GM12878 (cell line): ENCODE data around the gene ZCRB1. TPM values are rescaled to one million over a fixed set of nuclear protein-coding genes. Genes with fewer than 3 reads are reported as not detected.

ENCODE experiments used
- ATAC-seq: fragments of 200-7000 bp; cut with Tn5 transposase; 3 replicates; pipeline ENCODE4 v1.9.1; 2020; ENCODE audit warnings: mild to moderate bottlenecking, moderate library complexity
- BruUV-seq: library from RNA; stranded (reverse); fragments of 400-500 nt; replicated peaks from 2 replicates; lab custom pipeline; 2021; lab: Mats Ljungman, UMichigan
- CTCF ChIA-PET: fragments of 300-600 bp; sonication (Branson Sonifier 250); formaldehyde crosslinking; extraction: SDS; loops from one replicate; lab custom pipeline; 2021; ENCODE audit warnings: inconsistent platforms; lab: Yijun Ruan, JAX
- POLR2A ChIA-PET: fragments of 350-600 bp; formaldehyde crosslinking; extraction: SDS; loops from one replicate; lab custom pipeline; 2021; ENCODE audit warnings: inconsistent platforms; lab: Charles Lee
- RAD21 ChIA-PET: fragments of 300-600 bp; sonication (Branson Sonifier 250); formaldehyde crosslinking; loops from one replicate; lab custom pipeline; 2023; ENCODE audit warnings: antibody characterized with exemption; ENCODE audit not compliant: unreplicated experiment; lab: Charles Lee
- SMC1A ChIA-PET: fragments of 300-600 bp; sonication (Branson Sonifier 250); formaldehyde crosslinking; loops from one replicate; lab custom pipeline; 2023; ENCODE audit not compliant: unreplicated experiment, uncharacterized antibody; lab: Charles Lee
- DNase-seq: peaks from one replicate; pipeline ENCODE4 v3.0.0-alpha.2; 2011; ENCODE audit warnings: low read depth, low spot score
- FAIRE-seq: peaks from 3 replicates; lab custom pipeline; 2011; peaks lifted over from hg19 to GRCh38; lab: Jason Lieb, UNC
- H2AFZ ChIP-seq: 2 replicates; pipeline ENCODE4 v1.6.0; 2011; ENCODE audit warnings: low read depth, low read length, control low read depth; ENCODE audit not compliant: control insufficient read depth
- H3K27ac ChIP-seq: 2 replicates; pipeline ENCODE4 v1.5.1; 2011; ENCODE audit warnings: control low read depth; ENCODE audit not compliant: control insufficient read depth, insufficient read depth
- H3K27me3 ChIP-seq, 2 experiments: replicated peaks in 1 of 2; 2 replicates each; pipeline versions ENCODE4 v1.6.0 to v1.6.1; 2011; ENCODE audit warnings: low read length in 1 of 2; ENCODE audit not compliant: control insufficient read depth in 2 of 2, insufficient read depth in 2 of 2
- H3K36me3 ChIP-seq, 2 experiments: 2 replicates each; pipeline ENCODE4 v1.5.1; 2011; ENCODE audit warnings: low read length in 1 of 2; ENCODE audit not compliant: control insufficient read depth in 2 of 2, insufficient read depth in 2 of 2
- H3K4me1 ChIP-seq: 2 replicates; pipeline ENCODE4 v1.6.1; 2011; ENCODE audit warnings: mild to moderate bottlenecking, low read length, moderate library complexity, mixed read lengths; ENCODE audit not compliant: control insufficient read depth, insufficient read depth
- H3K4me2 ChIP-seq: 2 replicates; pipeline ENCODE4 v1.6.0; 2011; ENCODE audit warnings: control low read depth; ENCODE audit not compliant: control insufficient read depth, insufficient read depth
- H3K4me3 ChIP-seq: fragments of 200-600 bp; sonication (generic); 2 replicates; pipeline ENCODE4 v1.5.1; 2016
- H3K79me2 ChIP-seq: 2 replicates; pipeline ENCODE4 v1.6.0; 2011; ENCODE audit warnings: low read length; ENCODE audit not compliant: control insufficient read depth, insufficient read depth
- H3K9ac ChIP-seq: 2 replicates; pipeline ENCODE4 v1.8.0; 2011; ENCODE audit warnings: low read length, control low read depth, mixed read lengths; ENCODE audit not compliant: control insufficient read depth, insufficient read depth
- H3K9me3 ChIP-seq: replicated peaks from 3 replicates; pipeline ENCODE4 v1.5.1; 2011; ENCODE audit warnings: mild to moderate bottlenecking, low read length; ENCODE audit not compliant: control insufficient read depth, insufficient read depth
- H4K20me1 ChIP-seq: 2 replicates; pipeline ENCODE4 v1.6.0; 2011; ENCODE audit not compliant: control insufficient read depth, insufficient read depth
- CHD1 ChIP-seq: IDR thresholded peaks from 2 replicates; pipeline ENCODE4 v1.6.1; 2012; ENCODE audit warnings: low read depth, low read length, improper control_type of control experiment
- EP300 ChIP-seq, 2 experiments: fragments of 150-350 bp in 1 of 2; IDR thresholded peaks; 2 replicates each; pipeline ENCODE4 v1.6.1; 2011 to 2012; ENCODE audit warnings: low read depth in 2 of 2, low read length in 2 of 2, borderline replicate concordance in 1 of 2, improper control_type of control experiment in 1 of 2, inconsistent platforms in 1 of 2; ENCODE audit not compliant: control insufficient read depth in 1 of 2
- MTA2 ChIP-seq: fragments of 450-650 bp; IDR thresholded peaks from 2 replicates; pipeline ENCODE4 v1.6.1; 2016; ENCODE audit warnings: low read depth, mild to moderate bottlenecking, moderate library complexity
- POLR2AphosphoS2 ChIP-seq: IDR thresholded peaks from 2 replicates; pipeline ENCODE4 v1.6.1; 2011; ENCODE audit warnings: low read depth, mild to moderate bottlenecking, low read length, improper control_type of control experiment, moderate library complexity
- POLR2AphosphoS5 ChIP-seq: IDR thresholded peaks from 2 replicates; pipeline ENCODE4 v1.6.1; 2011; ENCODE audit warnings: mild to moderate bottlenecking, low read length, inconsistent platforms
- RAD21 ChIP-seq: IDR thresholded peaks from 2 replicates; pipeline ENCODE4 v1.6.1; 2011; ENCODE audit warnings: mild to moderate bottlenecking, low read depth, low read length, moderate library complexity; ENCODE audit not compliant: insufficient read depth
- RELA ChIP-seq: fragments of 450-650 bp; IDR thresholded peaks from 2 replicates; pipeline ENCODE4 v1.8.0; 2014; ENCODE audit warnings: borderline replicate concordance; ENCODE audit not compliant: partially characterized antibody
- RELB ChIP-seq: fragments of 450-650 bp; IDR thresholded peaks from 2 replicates; pipeline ENCODE4 v1.6.1; 2017; ENCODE audit warnings: low read depth, mild to moderate bottlenecking, moderate library complexity
- RUNX3 ChIP-seq: IDR thresholded peaks from 2 replicates; pipeline ENCODE4 v1.6.1; 2012; ENCODE audit warnings: low read length, inconsistent platforms
- SIN3A ChIP-seq: IDR thresholded peaks from 2 replicates; pipeline ENCODE4 v1.6.1; 2012; ENCODE audit warnings: low read depth, low read length, improper control_type of control experiment
- STAT3 ChIP-seq: IDR thresholded peaks from 2 replicates; pipeline ENCODE4 v1.6.1; 2011; ENCODE audit warnings: low read depth, low read length, improper control_type of control experiment
- WGBS: methylation state at CpG from one replicate; pipeline ENCODE4 v1.1.6; 2016; ENCODE audit warnings: low lambda C conversion rate; ENCODE audit not compliant: insufficient replicate concordance, insufficient coverage; ENCODE audit errors: missing lambda C conversion rate; 5-methylcytosine and 5-hydroxymethylcytosine counted together
- in situ Hi-C: fragments of 300-500 bp; cut with MboI; formaldehyde crosslinking; loops from 9 replicates; pipeline ENCODE4 v1.14.3; 2018; ENCODE audit warnings: mixed read lengths
- intact Hi-C: fragments of 100-400 bp; cut with micrococcal nuclease; formaldehyde crosslinking; loops from one replicate; pipeline ENCODE4 v1.14.2; 2022; ENCODE audit not compliant: unreplicated experiment
- polyA plus RNA-seq, 11 experiments: library from polyadenylated mRNA; depleted of rRNA in 4 of 11; unstranded in 6 of 11; stranded (reverse) in 5 of 11; fragments of >200 nt; fragmentation: Nextera tagmentation in 4 of 11; fragmentation: Illumina TruSeq in 1 of 11; extraction: Ambion mirVana in 4 of 11; extraction: Trizol in 1 of 11; gene quantifications; 1 replicate in 1 of 11; 2 replicates in 10 of 11; pipeline versions ENCODE4 v1.2.1 to v1.2.3, GENCODE V29; 2011 to 2016; ENCODE audit warnings: inconsistent platforms in 2 of 11, missing spikeins in 2 of 11, low read depth in 1 of 11
- total RNA-seq, 4 experiments: library from RNA; depleted of rRNA in 3 of 4; stranded (reverse); fragments of >200 nt in 3 of 4; fragmentation: Illumina TruSeq in 1 of 4; extraction: Trizol in 1 of 4; gene quantifications; 2 replicates each; pipeline versions ENCODE4 v1.2.1 to v1.2.3, GENCODE V29; 2013 to 2021
- TF ChIP-seq, protein P1 (sequence below): IDR thresholded peaks from 2 replicates; pipeline ENCODE4 v1.6.1; 2011; ENCODE audit warnings: mild to moderate bottlenecking, low read depth, low read length, moderate library complexity; ENCODE audit not compliant: insufficient replicate concordance
- TF ChIP-seq, protein P2 (sequence below): IDR thresholded peaks from 2 replicates; pipeline ENCODE4 v1.6.1; 2011; ENCODE audit warnings: borderline replicate concordance, low read depth, mild to moderate bottlenecking, moderate library complexity, low read length; ENCODE audit not compliant: insufficient read depth, poor library complexity, severe bottlenecking
- TF ChIP-seq, protein P3 (sequence below): fragments of 150-350 bp; IDR thresholded peaks from 2 replicates; pipeline ENCODE4 v1.6.1; 2016; ENCODE audit warnings: low read depth, low read length

Gene ZCRB1
- total and polyA plus RNA-seq, 10 of the 15 experiments (the other 5 are each of a cell fraction or from before 2014, with no cell fraction given), result 43.3 to 178 (median 88.6) TPM

DNA sequence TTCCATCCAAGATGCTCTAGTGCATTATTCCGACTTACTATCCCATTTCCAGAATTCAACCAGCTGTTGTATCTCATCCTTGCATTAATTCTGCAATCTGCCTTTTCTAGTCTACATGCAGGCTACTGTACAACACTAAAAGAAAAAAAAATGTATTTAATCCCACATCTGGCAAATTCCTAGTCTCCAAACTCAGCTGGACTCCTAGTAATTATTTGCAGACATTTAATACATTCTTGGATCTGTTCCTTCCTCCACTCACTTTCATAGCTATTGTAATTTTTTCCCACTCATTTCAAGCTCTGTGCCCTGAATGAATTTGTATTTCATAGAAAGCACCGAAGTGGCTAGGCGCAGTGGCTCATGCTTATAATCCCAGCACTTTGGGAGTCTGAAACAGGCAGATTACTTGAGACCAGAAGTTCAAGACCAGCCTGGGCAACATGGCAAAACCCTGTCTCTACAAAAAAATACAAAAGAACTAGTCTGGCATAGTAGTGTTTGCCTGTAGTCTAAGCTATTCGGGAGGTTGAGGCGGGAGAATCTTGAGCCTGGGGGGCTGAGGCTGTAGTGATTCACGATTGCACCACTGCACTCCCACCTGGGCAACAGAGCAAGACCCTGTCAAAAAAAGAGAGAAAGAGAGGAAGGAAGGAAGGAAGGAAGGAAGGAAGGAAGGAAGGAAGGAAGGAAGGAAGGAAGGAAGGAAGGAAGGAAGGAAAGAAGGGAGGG lies 48.3 kb downstream of the ZCRB1 start (continued):
- TF ChIP-seq SIN3A, result no peak

DNA sequence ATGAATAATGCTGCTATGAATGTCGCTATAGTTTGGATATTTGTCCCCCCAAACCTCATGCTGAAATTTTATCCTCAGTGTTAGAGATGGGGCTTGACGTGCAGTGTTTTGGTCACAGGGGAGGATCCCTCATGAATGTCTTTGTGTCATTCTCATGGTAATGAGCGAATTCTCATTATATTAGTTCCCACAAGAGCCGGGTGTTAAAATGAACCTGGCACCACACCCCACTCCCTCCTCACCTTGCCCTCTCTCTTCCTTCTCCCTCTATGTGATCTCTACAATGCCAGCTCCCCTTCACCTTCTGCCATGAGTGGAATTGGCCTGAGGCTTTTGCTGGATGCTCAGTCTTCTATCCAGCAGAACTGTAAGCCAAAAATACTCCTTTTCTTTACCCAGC lies 50.4 kb downstream of the ZCRB1 start:
- ChIA-PET CTCF (no interaction called here), RAD21 (no interaction called here), POLR2A (no interaction called here), SMC1A (no interaction called here)
- Histone ChIP-seq H2AFZ (no peak overlapping the region), H3K27ac (no peak overlapping the region), H4K20me1 (no peaks in the 10 kb centered on the region), H3K4me1 (no peaks in the 10 kb centered on the region), H3K4me3 (no peak overlapping the region), H3K27me3 (no peaks in the 10 kb centered on the region), H3K79me2 (no peaks in the 10 kb centered on the region), H3K36me3 (no peaks in the 10 kb centered on the region), H3K9ac (no peak overlapping the region), H3K4me2 (no peak overlapping the region), H3K9me3 (no peaks in the 10 kb centered on the region; the same call in 2 of the 3 replicates)
- FAIRE-seq (no peak), ATAC-seq (no peak), DNase-seq (no peak)
- intact Hi-C loops (no loop called here), in situ Hi-C loops (no loop called here)
- WGBS, result 49% methylated on average over 4 of the region's 4 CpGs
- no TSS peak for BruUV-seq
- TF ChIP-seq POLR2AphosphoS2, result no peak
- TF ChIP-seq, protein P1, sequence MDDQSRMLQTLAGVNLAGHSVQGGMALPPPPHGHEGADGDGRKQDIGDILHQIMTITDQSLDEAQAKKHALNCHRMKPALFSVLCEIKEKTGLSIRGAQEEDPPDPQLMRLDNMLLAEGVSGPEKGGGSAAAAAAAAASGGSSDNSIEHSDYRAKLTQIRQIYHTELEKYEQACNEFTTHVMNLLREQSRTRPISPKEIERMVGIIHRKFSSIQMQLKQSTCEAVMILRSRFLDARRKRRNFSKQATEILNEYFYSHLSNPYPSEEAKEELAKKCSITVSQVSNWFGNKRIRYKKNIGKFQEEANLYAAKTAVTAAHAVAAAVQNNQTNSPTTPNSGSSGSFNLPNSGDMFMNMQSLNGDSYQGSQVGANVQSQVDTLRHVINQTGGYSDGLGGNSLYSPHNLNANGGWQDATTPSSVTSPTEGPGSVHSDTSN, result no peak
- TF ChIP-seq RELB, result no peak
- no peak for TF ChIP-seq CHD1
- TF ChIP-seq RUNX3, result no peak
- TF ChIP-seq RAD21, result no peak
- TF ChIP-seq POLR2AphosphoS5, result no peak
- no peak for TF ChIP-seq RELA
- no peak for TF ChIP-seq MTA2
- TF ChIP-seq EP300 (IDR thresholded peaks at IDR 0.05; ENCODE audit: borderline replicate concordance in 1 of 2, control insufficient read depth in 1 of 2, low read depth in 2 of 2, low read length in 2 of 2), result no peak
- TF ChIP-seq, protein P2, sequence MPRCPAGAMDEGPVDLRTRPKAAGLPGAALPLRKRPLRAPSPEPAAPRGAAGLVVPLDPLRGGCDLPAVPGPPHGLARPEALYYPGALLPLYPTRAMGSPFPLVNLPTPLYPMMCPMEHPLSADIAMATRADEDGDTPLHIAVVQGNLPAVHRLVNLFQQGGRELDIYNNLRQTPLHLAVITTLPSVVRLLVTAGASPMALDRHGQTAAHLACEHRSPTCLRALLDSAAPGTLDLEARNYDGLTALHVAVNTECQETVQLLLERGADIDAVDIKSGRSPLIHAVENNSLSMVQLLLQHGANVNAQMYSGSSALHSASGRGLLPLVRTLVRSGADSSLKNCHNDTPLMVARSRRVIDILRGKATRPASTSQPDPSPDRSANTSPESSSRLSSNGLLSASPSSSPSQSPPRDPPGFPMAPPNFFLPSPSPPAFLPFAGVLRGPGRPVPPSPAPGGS, result no peak
- TF ChIP-seq, protein P3, sequence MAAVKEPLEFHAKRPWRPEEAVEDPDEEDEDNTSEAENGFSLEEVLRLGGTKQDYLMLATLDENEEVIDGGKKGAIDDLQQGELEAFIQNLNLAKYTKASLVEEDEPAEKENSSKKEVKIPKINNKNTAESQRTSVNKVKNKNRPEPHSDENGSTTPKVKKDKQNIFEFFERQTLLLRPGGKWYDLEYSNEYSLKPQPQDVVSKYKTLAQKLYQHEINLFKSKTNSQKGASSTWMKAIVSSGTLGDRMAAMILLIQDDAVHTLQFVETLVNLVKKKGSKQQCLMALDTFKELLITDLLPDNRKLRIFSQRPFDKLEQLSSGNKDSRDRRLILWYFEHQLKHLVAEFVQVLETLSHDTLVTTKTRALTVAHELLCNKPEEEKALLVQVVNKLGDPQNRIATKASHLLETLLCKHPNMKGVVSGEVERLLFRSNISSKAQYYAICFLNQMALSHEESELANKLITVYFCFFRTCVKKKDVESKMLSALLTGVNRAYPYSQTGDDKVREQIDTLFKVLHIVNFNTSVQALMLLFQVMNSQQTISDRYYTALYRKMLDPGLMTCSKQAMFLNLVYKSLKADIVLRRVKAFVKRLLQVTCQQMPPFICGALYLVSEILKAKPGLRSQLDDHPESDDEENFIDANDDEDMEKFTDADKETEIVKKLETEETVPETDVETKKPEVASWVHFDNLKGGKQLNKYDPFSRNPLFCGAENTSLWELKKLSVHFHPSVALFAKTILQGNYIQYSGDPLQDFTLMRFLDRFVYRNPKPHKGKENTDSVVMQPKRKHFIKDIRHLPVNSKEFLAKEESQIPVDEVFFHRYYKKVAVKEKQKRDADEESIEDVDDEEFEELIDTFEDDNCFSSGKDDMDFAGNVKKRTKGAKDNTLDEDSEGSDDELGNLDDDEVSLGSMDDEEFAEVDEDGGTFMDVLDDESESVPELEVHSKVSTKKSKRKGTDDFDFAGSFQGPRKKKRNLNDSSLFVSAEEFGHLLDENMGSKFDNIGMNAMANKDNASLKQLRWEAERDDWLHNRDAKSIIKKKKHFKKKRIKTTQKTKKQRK, result no peak
- TF ChIP-seq STAT3, result no peak
